SHP77 treated with DMSO at 0.1 percent for 48 hours (cell line): ENCODE measurements around the gene RADIL.

Experiments used
- DNase-seq: peaks from one replicate; lab custom pipeline; 2025; lab: John Stamatoyannopoulos, UW

Gene RADIL

DNA sequence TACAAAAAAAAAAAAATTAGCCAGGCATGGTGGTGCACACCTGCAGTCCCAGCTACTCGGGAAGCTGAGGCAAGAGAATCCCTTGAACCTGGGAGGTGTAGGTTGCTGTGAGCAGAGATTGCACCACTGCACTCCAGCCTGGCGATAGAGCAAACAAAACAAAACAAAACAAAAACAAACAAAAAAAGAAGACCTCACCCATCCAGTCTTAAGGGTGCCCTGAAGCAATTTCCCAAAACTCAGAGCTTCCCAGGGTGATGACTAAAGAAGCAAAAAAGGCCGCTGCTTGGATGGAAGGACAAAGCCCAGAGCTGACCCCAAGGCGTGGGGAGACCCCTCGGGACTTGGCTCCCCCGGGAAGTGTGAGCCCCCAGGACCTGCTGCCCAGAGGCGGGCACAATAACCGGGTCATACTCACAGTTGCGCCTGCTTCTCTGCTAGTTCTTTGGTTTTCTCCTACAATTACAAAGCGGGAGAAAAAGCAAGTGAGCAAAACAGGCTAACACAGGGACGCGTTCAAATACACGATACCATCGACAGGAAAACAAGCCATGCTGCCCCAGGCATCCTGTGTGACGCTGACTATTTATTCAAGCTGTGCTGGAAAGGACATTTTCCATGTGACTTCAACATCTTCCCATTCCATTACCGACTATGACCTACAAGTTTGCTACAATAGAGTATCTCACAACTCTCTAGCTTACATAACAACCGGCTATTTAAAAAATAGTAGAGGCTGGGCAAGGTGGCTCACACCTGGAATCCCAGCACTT is 51.6 kb downstream of the RADIL start:
- DNase-seq = no peak

GRCh38 chr7:4830176-4830575 is 53.3 kb downstream of the RADIL start:
- DNase-seq = peak; percentile 71

DNA sequence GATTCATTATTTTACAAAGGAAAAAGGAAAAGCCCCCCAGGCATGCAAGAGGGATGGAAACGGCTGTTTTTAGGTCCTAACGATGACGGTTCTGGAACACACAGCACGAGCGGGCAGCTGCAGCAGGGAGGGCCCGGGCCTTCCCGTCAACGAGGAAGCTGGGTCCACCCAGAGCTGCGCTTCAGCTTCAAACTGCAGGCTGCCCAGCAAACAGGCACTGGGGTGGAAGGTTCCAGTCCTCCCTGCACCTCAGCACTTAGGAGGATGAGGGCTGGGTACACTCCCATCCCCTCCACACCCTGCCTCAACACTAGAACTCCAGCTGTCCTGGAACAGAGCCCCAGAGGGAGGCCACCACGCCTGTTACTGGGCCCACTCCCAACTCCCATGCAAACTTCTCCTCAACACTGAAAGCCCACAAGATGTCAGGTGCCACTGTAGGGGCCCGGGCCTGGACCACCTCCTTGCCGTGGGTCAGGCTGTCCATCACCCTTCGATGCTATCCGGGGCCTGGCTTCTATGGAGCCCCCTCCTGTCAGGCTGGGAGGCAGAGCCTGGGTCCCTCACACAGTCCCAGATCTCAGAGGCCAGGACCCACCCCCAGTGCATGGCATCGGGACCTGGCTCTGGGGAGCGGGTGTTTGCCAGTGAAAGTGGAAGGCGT is 54.7 kb downstream of the RADIL start:
- no peak for DNase-seq

DNA sequence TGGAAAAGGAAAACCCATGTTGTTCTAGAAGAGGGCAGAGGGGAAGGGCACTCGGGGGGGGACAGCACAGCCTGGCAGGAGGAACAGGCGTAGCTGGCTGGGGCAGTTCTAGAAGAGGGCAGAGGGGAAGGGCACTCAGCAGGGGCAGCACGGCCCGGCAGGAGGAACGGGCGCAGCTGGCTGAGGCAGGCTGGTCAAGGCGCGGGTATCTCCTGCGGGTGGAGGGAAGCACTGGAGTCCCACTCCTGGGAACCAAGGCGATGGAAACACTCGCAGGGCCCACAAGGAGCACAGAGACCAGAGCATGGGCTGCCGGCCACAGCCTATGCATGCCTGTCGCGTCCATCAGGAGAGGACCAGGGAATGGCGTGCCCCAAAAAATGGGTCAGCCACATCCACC is 58.4 kb downstream of the RADIL start:
- DNase-seq = no peak

DNA sequence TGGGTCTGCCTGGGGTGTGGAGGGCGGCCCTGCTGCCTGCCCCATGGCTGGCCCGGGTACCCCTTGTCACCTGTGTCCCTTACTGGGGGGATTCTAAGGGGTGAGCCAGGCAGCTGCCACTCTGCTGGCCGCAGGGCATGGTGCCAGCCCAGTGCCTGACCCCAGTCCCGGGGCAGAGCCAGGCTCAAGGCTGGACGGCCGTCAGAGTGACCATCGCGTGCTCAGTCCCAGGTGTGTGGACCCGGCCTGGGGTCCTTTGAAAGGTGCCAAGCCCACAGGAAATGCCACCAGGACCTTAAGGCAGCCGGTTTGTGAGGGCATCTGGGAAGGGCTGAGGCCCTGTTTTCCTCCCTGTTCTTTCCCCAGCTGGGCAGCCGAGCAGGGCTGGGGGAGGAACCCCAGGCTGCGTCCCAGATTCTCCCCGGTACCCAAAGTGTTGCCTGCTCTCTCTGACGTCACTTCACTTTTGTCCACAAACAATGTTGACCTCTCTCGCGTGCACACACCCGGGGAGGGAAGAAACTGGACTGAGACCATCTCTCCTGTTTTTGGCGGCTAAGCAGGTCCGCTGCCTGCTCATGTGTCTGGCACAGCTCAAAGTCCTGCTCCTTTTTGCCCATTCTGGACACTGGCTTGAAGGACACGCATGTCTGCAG is 59.3 kb downstream of the RADIL start:
- no peak for DNase-seq

DNA sequence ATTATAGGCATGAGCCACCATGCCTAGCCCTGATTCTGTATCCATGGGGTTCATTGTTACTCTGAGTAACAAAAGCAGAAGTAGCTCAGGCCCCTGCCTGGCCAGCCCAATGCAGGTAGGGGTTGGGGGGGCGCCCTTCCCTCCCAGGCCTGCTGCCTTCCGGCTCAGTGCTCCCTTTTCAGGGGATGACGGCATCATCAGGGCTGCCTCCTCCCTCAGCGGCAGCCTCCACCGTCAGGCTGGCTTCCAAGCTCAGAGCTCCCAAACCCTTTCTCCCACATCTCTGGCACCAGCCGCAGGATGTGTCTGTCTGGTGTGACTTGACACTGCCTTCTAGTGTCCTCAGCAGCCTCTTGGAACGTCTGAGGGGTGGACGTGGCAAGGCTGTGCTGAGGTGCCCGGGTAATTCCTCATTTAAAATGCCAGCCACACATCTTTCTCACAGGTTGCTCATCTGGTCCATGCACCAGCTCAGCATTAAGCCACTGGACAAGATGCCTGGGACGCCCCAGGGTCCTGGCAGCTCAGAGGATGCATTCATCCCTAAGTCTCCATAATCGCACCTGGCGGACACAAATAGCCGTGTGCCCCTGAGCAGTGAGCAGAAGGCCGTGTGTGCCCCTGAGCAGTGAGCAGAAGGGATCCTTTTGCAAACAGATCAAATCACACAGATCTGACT is 59.9 kb downstream of the RADIL start:
- no peak for DNase-seq

DNA sequence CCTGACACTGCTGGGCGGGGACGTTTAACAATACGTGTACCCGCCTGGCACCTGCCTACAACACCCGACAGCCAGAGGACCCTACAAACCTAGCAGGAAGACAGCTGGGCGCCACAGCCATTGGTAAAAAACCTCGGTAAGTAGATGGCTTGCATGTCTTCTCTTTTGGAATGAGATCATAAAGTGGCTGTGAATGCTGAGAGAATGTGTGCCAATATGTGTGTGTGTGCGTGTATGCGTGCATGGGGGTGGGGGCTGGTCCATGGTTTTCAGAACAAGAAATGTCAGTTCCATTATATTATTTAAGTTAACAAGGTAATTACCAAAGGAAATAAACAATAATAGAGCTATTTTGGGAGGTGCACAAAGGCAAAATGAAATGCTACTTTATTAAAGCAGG is 60.8 kb downstream of the RADIL start:
- DNase-seq = no peak

GRCh38 chr7:4820967-4821471 is 62.5 kb downstream of the RADIL start:
- DNase-seq = no peak

GRCh38 chr7:4820405-4820966 is 63.0 kb downstream of the RADIL start:
- no peak for DNase-seq

- DNase-seq = no peak
Measured at GRCh38 chr7:4819560-4820404, 63.7 kb downstream of the RADIL start.

DNA sequence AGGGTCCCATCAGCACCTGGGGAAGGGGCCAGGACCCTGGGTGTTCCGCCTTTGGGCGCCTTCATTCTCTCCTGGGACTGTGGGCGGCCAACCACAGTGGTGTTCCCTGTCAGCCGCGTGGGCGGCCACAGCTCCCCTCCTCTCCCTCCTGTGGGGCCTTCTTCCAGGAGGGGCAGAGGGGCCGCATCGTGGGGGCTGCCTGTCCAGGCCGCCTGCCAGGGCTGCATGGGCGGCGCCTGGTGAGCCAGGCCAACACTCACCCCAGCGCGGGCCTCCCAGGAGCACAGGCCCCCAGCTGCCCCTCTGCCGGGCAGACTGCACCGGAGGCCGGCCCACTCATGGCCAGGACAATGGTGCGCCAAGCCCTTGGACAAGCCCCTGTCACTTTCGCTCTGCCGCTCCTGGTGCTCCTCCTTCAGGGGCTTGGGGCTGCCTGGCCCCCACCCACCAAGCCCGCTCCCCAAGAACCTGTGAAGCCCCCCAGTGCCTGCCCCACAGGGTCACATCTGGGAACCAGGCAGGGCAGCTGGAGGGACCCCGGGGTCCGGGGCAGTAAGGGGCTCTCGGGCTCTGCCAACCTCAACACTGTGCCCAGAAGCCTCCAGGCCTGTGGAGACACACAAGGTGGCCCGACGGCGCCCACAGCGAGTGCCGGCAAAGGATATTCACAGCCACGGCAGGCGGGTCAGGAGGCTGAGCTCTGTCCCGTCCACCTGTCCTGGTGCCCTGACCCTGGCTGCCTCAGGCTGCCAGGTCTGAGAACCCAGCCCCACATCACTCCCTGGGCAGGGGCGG is 65.3 kb downstream of the RADIL start:
- no peak for DNase-seq

GRCh38 chr7:4817178-4817901 is 66.2 kb downstream of the RADIL start:
- DNase-seq = no peak

- DNase-seq = no peak
Measured at GRCh38 chr7:4816419-4817080, 67.0 kb downstream of the RADIL start.

DNA sequence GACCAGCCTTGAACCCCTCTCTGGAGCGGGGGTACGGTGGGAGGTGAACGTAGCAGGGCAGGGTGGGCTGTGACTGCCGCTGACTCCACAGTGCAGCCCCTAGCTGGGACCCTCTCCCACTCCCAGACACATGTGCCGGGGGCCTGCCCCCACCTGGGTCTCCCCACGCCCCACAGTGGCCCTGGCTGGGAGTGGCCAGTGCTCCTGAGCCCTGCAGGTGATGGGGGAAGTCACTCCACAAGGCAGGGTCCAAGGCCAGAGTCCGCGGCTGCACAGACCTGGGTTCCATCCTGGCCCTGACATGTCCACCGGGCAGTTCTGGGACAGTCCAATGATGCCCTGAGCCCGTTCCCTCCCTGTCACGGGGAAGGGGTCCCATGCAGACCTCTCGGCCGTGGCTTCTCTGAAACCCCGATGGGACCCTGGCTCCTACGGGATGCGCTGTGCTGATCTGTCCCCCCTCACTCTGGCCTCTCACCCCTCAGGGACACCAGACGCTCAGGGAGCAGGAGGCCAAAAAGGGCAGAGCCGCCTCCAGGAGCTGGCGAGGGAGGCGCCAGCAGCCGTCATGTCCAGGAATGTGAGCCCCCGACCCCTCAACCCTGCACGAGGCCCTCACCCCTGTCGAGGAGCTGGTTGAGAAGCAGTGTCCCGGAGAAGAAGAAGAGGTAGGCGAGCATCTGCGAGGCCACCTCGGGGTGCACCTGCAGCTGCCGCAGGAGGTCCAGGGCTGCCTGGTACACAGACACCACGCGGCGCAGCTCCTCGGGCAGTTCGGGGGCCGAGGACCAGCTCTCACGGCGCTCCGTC is 67.7 kb downstream of the RADIL start:
- no peak for DNase-seq

DNA sequence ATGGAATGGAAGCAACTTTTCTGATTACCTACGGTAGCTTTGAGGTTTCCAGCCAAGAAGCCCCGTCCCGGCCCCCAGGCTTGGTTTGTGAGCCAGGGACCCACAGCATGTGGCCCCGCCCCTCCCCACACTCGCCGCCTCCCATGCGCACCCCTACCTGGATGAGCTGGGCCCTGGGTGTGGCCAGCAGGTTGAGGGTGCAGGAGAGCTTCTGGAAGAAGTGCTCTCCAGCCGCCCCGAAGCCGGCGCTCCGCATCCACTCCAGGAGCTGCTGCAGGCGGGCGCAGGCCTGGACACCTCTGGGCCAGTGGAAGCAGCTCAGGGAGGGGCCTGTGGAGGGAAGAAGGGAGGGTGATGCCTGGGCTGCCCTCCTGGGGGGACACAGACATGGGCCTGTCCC is 68.4 kb downstream of the RADIL start:
- DNase-seq = no peak

- no peak for DNase-seq
Measured at GRCh38 chr7:4814433-4814832, 69.1 kb downstream of the RADIL start.

DNA sequence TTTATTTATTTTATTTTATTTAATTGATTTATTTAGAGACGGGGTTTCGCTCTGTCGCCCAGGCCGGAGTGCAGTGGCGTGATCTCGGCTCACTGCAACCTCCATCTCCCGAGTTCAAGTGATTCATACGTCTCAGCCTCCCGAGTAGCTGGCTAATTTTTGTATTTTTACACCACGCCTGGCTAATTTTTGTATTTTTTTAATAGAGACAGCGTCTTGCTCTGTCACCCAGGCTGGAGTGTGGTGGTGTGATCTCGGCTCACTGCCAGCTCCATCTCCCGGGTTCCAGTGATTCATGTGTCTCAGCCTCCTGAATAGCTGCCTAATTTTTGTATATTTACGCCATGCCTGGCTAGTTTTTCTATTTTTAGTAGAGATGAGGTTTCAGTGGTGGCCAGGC is 73.8 kb downstream of the RADIL start:
- no peak for DNase-seq

GRCh38 chr7:4809091-4809591 is 74.4 kb downstream of the RADIL start:
- DNase-seq = no peak
